Activated CD4-positive, CD25-positive, alpha-beta regulatory T cell treated with anti-CD3 and anti-CD28 coated beads, Interleukin-2, amount 50 U/mL, for 24 hours (primary cell): ENCODE results near the gene SMURF2.
A peak's percentile ranks its signal among the peaks of the same experiment; 100 is the strongest.
"Not testable (repeated sequence)": the region's sequence is repeated elsewhere in the genome, so short reads cannot be mapped to it uniquely, and the experiment has no call there.

Experiments used
- ATAC-seq, 2 donors: fragments of 150-1000 bp; cut with Tn5 transposase; one replicate each; pipeline ENCODE4 v1.10.0; 2021; ENCODE audit warnings: mild to moderate bottlenecking in 1 of 2, moderate library complexity in 1 of 2

The SMURF2 gene

GRCh38 chr17:64583038-64583437 lies 79.1 kb downstream of the SMURF2 start:
- ATAC-seq = no peak

DNA sequence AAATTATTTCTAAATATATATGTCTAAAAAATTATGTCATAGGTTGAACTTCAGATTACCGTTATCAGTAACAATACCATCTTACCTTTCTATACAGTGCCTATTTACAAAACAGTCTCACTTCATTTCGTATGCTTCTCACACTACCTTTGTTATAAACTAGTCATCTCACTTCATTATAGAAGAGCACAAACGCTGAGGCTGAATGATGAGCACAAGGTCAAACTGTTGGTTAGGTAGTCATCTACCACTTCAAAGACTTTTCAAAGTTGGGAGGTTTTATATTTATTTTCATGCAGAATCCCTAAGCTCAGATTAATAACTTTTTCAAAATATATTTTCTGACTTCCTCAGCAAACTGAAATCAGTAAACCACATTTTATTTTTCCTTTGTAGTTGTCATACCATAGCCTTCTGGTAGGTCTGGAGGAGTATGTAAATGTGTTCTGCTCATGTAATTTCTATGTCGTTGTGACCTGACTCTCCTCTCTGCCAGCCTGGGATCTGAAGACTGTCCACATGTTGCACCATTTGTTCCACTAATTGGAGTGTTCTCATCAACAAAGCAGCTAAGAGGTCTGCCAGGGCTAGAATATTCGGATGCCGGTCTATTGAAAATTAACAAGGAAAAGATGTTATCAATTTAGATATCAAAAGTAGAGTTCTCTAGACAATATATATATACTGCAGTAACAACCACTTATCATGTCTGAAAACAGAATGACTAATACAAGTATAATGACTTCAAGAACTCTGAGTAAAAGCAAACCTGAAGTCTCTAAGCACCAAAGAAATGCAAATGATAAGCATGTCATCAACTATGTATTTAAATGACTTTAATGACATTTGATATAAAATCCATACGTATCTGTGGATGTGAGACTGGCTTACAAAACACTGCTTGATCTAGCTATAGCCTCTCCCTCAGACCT lies 81.5 kb downstream of the SMURF2 start:
- peak; percentile 88 for ATAC-seq

- ATAC-seq = no peak
These were observed 82.2 kb downstream of the SMURF2 start for GRCh38 chr17:64579917-64580316.

GRCh38 chr17:64577025-64577424 lies 85.1 kb downstream of the SMURF2 start:
- ATAC-seq = not testable (repeated sequence)

GRCh38 chr17:64575431-64575830 lies 86.7 kb downstream of the SMURF2 start:
- no peak for ATAC-seq

DNA sequence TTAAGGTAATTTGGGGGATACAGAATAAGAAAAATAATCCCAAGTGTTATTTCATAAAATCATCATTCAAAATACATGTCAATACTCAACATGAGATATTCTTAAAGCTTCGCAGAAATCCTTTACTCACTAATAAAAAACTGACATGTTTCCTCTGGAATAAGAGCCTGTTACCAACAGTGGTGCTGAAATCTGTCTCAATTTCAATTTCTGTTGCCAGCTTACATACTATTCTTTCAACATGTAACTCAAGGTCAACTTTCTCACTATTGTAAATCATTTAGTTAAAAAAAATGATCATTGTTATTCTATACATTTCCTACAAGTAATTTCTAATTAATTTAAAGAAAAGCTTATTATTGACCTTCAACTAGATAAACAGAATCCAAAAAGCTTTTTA lies 87.5 kb downstream of the SMURF2 start:
- ATAC-seq = no peak

- peak; percentile 67 to 72 for ATAC-seq
These were observed 88.9 kb downstream of the SMURF2 start for GRCh38 chr17:64573214-64573613.

DNA sequence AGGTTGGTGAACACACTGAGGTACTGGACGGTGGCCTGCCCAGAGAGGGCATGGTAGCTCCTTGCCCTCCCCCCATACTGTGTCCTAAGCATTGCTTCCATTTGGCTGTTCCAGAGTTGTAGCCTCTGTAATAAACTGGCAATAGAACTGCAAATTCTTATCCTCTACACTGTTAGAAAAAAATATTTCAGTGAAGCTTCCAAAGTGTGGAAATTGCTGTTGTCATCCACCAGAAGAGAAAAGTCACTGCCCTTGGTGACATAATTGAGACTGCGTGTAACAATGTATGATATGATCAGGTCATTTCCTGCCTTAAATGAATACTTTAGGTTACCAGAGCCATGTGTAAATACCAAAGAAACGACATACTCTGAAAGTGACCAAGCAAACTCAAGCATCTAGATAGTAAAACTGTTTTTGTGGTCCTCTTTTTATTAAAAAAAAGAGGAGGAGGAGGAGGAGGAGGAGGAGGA lies 89.4 kb downstream of the SMURF2 start:
- peak; percentile 86 to 94 for ATAC-seq

- ATAC-seq = no peak
These were observed 90.4 kb downstream of the SMURF2 start for GRCh38 chr17:64571746-64572145.

GRCh38 chr17:64565563-64565962 lies 96.5 kb downstream of the SMURF2 start:
- no peak for ATAC-seq

GRCh38 chr17:64564098-64564497 lies 98.0 kb downstream of the SMURF2 start:
- ATAC-seq = no peak

DNA sequence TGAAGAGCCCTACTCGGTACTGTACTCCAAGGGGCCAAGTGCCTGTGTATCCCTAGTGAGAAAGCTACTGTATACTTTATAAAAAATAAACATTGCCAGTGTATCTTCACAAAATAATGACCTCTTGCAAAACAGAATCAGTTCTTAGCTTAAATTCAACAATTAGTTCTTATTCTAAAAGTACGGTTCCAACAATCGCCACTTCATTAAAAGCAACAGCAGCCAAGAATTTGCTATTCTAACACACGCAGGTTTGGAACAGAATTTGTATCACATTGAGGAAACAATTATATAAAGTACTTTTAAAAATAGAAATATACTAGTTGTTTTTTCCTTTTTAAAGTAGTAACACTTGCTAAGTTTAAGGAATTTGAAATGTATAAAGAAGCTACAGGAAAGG lies 106.8 kb downstream of the SMURF2 start:
- ATAC-seq = no peak

DNA sequence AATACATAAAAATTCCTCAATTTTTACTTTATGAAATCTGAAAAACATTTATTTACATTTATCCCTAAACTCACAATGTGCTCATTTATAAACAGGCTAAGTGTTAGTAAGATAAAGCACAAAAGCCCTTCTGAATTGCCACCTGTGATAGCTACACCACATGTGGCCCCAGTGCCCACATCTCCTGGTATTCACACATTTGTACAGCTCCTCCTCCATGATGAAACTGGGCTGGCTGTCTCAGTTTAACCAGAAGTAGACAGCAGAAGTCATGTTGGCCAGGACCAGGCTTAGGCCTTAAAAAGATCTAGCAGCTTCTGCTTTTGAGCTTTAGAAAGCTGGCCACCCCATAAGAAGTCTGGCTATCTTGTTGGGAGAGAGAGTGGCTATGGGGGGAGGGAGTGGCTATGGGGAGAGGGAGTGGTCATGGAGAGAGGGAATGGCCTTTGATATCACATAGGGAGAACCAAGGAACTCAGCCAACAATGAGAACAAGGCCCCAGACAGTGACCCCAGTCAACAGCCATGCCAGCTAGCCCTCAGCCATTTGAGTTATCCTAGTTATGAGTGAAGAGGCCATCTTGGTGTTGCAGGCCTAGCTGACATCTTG lies 108.0 kb downstream of the SMURF2 start:
- ATAC-seq = no peak

DNA sequence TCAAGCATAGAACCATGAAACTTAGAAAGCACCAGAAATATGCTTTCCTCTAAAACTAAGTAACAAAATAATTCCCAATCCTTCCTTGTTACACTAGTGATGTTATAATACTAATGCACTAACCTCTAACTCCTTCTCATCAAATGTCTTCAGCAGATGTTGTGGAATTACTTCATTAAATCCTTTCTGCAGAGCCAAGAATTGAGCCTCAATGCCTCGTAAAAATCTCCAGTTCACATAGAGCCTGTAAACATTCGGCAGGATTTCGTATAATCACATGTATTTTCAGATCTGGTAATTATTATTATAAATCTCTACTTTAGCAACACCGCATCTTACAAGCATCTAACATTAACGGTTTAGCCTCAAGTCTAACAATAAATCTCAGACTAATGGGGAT lies 110.6 kb downstream of the SMURF2 start:
- ATAC-seq = no peak

DNA sequence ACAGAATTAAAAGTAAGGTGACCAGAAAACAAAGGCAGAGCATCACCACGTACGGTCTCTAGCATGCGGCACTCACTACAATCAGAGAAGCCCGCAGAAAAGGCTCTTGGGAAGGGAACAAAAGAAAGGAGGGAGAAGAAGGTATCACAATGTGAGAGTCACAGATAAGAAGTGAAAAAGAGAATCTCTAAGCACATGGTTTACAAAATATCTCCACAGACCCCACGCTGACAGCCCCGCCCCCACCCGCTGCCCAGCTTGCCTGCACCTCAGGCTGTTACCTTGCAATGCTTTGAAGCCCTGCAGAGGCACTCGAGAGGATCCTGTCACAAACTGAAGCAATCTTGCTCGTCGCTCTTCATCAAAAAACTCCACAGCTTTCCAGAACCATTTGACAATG lies 114.8 kb downstream of the SMURF2 start:
- no peak for ATAC-seq

DNA sequence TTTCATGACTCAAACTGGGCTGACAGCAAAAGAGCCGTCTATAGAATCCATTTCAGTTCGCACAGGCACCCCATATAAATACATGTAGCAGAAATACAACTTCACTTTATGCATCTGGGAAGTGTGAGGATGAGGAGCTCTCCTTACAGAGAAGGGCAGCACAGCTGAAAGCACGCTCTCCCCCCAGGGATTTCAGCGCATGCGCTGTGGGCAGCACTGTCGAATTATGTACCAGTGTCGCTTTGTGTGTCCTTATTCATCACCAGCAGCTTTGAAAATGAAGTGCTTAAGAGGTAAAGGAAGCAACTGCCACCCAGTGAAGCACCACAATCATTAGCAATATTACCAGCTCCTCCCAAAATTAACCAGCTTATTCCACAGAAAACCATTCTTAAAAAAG lies 115.4 kb downstream of the SMURF2 start:
- ATAC-seq = no peak

- no peak for ATAC-seq
These were observed 117.4 kb downstream of the SMURF2 start for GRCh38 chr17:64544742-64545141.

DNA sequence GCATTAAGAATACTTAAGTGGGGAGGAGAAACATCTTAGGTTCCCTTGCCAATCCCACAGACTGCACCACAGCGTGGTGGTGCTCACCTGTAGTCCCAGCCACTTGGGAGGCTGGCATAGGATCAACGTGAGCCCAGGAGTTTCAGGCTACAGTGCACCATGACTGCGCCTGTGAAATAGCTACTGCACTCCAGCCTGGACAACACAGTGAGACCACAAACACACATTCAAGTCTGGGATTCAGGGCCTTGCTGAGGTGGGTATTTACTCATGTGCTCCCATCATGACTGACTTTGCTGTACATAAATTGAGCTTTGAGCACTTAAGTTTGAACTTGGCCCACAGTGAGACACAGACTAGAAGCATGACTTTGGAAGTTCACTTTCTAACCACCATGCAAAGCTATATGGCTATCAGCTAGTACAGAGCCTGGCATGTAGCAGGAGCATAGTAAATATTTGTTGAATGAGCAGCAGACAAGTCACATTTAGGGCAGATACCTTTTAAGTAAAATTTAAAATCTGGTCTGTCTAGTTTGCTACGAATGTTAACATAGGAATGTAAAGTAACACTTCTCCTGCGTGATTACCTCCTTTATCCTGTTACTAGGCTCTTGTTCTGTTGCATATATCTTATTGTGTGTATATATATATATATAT lies 121.9 kb downstream of the SMURF2 start:
- ATAC-seq = no peak

DNA sequence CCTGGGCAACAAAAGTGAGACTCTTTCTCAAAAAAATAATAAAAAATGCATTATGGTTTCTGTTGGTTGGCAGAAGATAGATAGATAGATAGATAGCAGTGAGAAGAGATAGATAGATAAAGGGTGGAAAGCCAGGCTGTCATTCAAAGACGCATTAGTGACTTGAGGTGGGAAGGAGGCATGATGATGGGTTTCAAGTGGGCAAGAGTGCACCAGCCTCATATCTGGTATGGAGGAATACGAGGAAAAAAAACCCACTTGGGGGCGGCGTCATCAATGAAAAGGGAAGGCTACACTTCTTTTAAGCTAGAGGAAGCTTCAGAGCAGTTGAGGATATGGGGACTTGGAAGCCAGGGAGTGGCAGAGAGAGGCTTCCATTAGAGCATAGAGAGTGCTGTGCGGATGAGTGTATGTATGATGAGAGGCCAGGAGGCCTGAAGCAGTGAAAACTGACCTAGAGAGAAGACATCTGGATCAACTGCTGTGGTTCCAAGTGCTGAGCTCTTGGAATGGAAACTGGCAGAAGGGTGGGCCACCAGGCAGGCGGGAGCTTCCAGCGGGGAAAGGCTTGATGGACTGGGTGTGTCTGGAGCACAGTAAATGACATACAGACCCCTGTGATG lies 123.5 kb downstream of the SMURF2 start:
- ATAC-seq = no peak

- ATAC-seq = no peak
These were observed 124.6 kb downstream of the SMURF2 start for GRCh38 chr17:64537488-64537887.

- ATAC-seq = no peak
These were observed 125.2 kb downstream of the SMURF2 start for GRCh38 chr17:64536913-64537312.

GRCh38 chr17:64535357-64535756 lies 126.8 kb downstream of the SMURF2 start:
- no peak for ATAC-seq

- ATAC-seq = no peak
These were observed 127.9 kb downstream of the SMURF2 start for GRCh38 chr17:64534187-64534586.
